ENCODE results near the gene AGTRAP.

Gene AGTRAP

DNA sequence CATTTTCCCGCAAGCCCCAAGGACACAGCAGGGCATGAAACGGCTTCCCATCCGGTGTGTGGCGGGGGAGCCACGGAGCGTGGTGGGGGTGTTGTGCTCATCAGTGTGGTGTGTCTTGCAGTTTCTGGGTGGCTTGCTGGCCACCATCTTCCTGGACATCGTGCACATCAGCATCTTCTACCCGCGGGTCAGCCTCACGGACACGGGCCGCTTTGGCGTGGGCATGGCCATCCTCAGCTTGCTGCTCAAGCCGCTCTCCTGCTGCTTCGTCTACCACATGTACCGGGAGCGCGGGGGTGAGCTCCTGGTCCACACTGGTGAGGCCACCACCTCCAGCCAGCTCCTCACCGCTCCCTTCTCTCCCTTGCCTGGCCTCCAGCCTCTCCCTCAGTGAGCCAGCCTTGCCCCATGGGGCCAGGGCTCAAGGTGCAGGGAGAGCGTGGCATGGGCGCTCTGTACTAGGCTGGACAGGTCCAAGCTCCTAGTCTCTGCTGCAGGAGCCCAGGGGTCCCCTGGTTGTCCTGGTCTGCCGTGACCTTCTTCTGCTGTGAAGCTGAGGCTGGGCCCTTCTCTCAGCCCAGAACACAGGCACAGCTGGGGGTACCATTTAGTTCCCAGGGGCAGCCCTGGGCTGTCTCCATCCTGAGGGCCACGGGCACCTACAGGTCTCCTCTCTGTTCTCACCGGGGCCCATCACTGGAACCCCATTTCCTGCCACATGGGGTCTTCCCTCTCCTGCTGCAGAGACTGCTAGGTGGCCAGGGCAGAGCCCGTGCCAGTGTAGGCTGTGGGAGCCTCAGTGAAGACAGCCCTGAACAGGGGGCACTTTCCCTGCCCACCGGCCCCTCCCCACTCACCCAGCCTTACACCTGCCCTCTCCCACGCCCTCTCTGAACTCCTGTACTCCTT lies 12.6 kb downstream of the AGTRAP start:
- DNase-seq (ENCODE audit: extremely low read depth, low read depth): no peak
- no peak overlapping the region for H3K4me3 ChIP-seq (replicated peaks; ENCODE audit: low read depth, low read length)
- TF ChIP-seq, protein P1, sequence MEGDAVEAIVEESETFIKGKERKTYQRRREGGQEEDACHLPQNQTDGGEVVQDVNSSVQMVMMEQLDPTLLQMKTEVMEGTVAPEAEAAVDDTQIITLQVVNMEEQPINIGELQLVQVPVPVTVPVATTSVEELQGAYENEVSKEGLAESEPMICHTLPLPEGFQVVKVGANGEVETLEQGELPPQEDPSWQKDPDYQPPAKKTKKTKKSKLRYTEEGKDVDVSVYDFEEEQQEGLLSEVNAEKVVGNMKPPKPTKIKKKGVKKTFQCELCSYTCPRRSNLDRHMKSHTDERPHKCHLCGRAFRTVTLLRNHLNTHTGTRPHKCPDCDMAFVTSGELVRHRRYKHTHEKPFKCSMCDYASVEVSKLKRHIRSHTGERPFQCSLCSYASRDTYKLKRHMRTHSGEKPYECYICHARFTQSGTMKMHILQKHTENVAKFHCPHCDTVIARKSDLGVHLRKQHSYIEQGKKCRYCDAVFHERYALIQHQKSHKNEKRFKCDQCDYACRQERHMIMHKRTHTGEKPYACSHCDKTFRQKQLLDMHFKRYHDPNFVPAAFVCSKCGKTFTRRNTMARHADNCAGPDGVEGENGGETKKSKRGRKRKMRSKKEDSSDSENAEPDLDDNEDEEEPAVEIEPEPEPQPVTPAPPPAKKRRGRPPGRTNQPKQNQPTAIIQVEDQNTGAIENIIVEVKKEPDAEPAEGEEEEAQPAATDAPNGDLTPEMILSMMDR (IDR thresholded peaks at IDR 0.05; ENCODE audit: low read depth, low read length, missing control alignments): no peak

DNA sequence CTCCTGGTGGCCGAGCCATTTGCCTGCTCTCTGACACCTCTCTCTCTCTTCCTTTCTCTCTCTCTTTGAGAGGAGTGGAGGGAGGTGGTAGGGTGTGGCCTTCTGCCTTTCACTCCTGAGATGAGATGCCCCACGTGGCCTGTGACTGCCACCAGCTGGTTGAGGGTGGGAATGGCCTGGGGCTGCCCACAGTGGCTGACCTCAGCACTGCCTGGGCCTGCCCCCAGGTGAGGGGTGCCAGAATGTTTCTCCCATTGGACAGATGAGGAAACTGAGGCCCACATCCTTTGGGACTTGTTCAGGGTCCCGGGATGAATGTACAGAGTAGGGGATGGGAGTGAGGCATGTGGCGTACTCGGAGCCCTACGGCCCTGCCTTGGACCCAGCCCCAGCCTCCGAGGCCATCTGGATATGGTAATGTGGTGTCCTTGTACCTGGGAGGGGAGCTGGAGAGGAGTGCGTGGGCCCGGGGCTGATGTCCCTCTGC lies 13.3 kb downstream of the AGTRAP start:
- no peak overlapping the region for H3K4me3 ChIP-seq (replicated peaks; ENCODE audit: low read depth, low read length)
- TF ChIP-seq, protein P1 (IDR thresholded peaks at IDR 0.05; ENCODE audit: low read depth, low read length, missing control alignments): peak; percentile 12
- no peak for DNase-seq (ENCODE audit: extremely low read depth, low read depth)

DNA sequence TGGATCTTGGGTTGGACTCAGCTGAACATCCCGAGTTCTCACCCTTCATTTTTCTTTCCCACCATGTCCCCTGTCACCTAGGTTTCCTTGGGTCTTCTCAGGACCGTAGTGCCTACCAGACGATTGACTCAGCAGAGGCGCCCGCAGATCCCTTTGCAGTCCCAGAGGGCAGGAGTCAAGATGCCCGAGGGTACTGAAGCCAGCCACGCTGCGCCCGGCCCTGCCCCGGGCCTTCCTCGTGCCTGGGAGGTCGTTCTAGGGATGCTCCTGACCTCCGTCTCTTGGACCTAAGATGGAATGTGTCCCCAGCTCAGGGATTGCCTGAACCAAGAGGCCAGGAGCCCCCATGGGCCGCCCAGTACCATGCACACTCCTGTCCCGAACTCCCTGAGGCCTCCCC lies 14.1 kb downstream of the AGTRAP start:
- DNase-seq (ENCODE audit: extremely low read depth, low read depth): no peak
- H3K4me3 ChIP-seq (replicated peaks; ENCODE audit: low read depth, low read length): no peak overlapping the region
- TF ChIP-seq, protein P1 (IDR thresholded peaks at IDR 0.05; ENCODE audit: low read depth, low read length, missing control alignments): no peak

DNA sequence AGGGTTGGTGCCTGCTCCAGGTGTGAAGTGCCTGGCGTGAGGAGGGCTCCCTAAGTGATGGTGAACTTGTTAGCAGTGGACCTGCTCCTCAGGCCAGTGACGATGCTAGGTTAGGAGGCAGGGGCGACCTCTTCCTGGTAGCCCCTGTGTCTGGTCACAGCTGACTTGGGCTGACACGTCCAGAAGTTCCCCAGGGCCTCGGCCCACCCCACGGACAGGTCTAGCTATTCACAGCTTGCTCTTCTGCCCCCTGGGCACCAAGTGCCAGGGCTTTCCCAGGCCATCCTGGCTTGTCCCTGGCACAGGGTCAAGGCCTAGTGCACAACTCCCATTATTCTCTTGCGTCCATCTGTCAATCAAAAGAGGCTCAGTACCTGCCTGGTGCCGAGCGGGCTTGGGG lies 15.2 kb downstream of the AGTRAP start:
- no peak for DNase-seq (ENCODE audit: extremely low read depth, low read depth)
- TF ChIP-seq, protein P1 (IDR thresholded peaks at IDR 0.05; ENCODE audit: low read depth, low read length, missing control alignments): no peak
- no peak overlapping the region for H3K4me3 ChIP-seq (replicated peaks; ENCODE audit: low read depth, low read length)

DNA sequence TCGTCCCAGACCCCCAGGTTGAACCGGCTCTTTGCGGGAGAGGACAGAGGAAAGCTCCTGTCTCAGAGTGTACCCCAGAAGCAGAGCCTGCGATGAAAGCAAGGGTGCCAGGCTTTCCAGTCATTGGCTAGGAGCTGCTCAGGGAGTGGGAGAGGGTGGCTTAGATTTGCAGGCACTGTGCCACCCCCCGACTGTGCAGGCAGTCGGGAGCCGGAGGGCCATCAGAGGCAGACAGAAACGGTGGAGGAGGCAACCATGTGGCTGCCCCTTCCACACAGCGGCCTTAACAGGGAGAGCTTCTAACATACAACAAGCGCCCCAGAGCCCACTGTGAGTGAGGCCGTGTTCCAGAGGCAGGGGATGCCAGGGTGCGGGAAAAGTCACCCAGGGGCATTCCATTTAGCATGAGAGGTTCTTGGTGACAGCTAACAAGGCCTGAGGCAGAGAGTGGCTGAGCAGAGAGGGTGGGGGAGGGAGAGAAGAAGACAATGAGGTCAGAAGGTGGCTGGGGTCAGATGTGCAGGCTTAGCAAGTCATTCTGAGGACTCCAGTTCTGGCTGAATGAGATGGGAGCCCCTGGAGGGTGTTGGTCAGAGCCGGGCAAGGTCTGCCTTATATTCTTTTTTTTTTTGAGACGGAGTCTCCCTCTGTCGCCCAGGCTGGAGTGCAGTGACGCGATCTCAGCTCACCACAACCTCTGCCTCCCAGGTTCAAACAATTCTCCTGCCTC lies 16.6 kb downstream of the AGTRAP start:
- DNase-seq (ENCODE audit: extremely low read depth, low read depth): no peak
- TF ChIP-seq, protein P1 (IDR thresholded peaks at IDR 0.05; ENCODE audit: low read depth, low read length, missing control alignments): no peak
- no peak overlapping the region for H3K4me3 ChIP-seq (replicated peaks; ENCODE audit: low read depth, low read length)

DNA sequence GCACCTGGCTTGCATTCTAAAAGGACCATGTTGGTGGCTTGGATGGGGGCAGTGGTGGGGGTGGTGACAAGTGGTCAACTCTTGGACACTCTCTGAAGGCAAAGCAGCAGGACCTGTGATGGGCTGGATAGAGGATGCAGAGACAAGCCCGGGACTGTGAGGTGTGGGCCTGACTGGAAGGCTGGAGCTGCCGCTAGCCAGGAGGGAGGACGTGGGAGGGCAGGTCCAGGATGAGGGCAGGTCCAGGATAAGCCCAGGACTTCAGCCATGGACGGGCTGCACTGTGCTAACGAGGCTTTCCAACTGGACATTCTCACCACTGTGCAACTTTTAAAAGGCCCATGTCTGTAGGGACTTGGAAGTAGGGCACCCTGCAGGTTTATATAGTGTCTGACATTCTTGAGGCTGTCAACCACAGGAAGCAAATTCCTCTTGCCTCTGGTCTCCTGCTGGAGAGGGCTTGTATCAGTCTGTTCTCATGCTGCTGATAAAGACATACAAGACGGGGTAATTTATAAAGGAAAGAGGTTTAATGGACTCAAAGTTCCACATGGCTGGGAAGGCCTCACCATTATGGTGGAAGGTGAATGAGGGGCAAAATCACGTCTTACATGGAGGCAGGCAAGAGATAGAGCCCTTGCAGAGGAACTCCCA lies 17.7 kb downstream of the AGTRAP start:
- no peak overlapping the region for H3K4me3 ChIP-seq (replicated peaks; ENCODE audit: low read depth, low read length)
- TF ChIP-seq, protein P1 (IDR thresholded peaks at IDR 0.05; ENCODE audit: low read depth, low read length, missing control alignments): no peak
- DNase-seq (ENCODE audit: extremely low read depth, low read depth): no peak
